ENCODE results near the gene RABL2A.
"Not testable (repeated sequence)": the region's sequence is repeated elsewhere in the genome, so short reads cannot be mapped to it uniquely, and the experiment has no call there.

Gene RABL2A

GRCh38 chr2:113626616-113627330 lies at the start of gene RABL2A:
Gene RABL2A, plus strand, starts transcription at chr2:113627266. Its CDS starts 1,341 bp downstream, at chr2:113628607.
- peak; percentile 87 for DNase-seq (ENCODE audit: low read depth)

- DNase-seq (ENCODE audit: low read depth), result not testable (repeated sequence)
These were observed 48.6 kb upstream of the RABL2A start for GRCh38 chr2:113578508-113578907.

- not testable (repeated sequence) for DNase-seq (ENCODE audit: low read depth)
These were observed 44.6 kb upstream of the RABL2A start for GRCh38 chr2:113582473-113582872.

- DNase-seq (ENCODE audit: low read depth), result peak; percentile 85
These were observed 43.4 kb upstream of the RABL2A start for GRCh38 chr2:113583521-113584225.

GRCh38 chr2:113584311-113585092 lies 42.6 kb upstream of the RABL2A start:
- not testable (repeated sequence) for DNase-seq (ENCODE audit: low read depth)

- peak; percentile 50 for DNase-seq (ENCODE audit: low read depth)
These were observed 39.9 kb upstream of the RABL2A start for GRCh38 chr2:113587201-113587600.

GRCh38 chr2:113589591-113589990 lies 37.5 kb upstream of the RABL2A start:
- not testable (repeated sequence) for DNase-seq (ENCODE audit: low read depth)

- not testable (repeated sequence) for DNase-seq (ENCODE audit: low read depth)
These were observed 35.1 kb upstream of the RABL2A start for GRCh38 chr2:113591926-113592325.

- not testable (repeated sequence) for DNase-seq (ENCODE audit: low read depth)
These were observed 33.8 kb upstream of the RABL2A start for GRCh38 chr2:113593280-113593679.

GRCh38 chr2:113595725-113596124 lies 31.3 kb upstream of the RABL2A start:
- DNase-seq (ENCODE audit: low read depth), result not testable (repeated sequence)

- DNase-seq (ENCODE audit: low read depth), result not testable (repeated sequence)
These were observed 29.9 kb upstream of the RABL2A start for GRCh38 chr2:113597164-113597563.

- not testable (repeated sequence) for DNase-seq (ENCODE audit: low read depth)
These were observed 29.5 kb upstream of the RABL2A start for GRCh38 chr2:113597572-113597971.

- not testable (repeated sequence) for DNase-seq (ENCODE audit: low read depth)
These were observed 28.9 kb upstream of the RABL2A start for GRCh38 chr2:113598180-113598579.

GRCh38 chr2:113598738-113599137 lies 28.3 kb upstream of the RABL2A start:
- DNase-seq (ENCODE audit: low read depth), result not testable (repeated sequence)

- DNase-seq (ENCODE audit: low read depth), result not testable (repeated sequence)
These were observed 27.9 kb upstream of the RABL2A start for GRCh38 chr2:113599208-113599607.

- DNase-seq (ENCODE audit: low read depth), result peak; percentile 71
These were observed 24.9 kb upstream of the RABL2A start for GRCh38 chr2:113602040-113602769.

- no peak for DNase-seq (ENCODE audit: low read depth)
These were observed 24.1 kb upstream of the RABL2A start for GRCh38 chr2:113602869-113603466.

GRCh38 chr2:113603467-113604084 lies 23.5 kb upstream of the RABL2A start:
- peak; percentile 88 for DNase-seq (ENCODE audit: low read depth)

GRCh38 chr2:113604085-113604477 lies 23.0 kb upstream of the RABL2A start:
- peak; percentile 91 for DNase-seq (ENCODE audit: low read depth)

- DNase-seq (ENCODE audit: low read depth), result not testable (repeated sequence)
These were observed 22.4 kb upstream of the RABL2A start for GRCh38 chr2:113604661-113605060.

GRCh38 chr2:113606036-113606435 lies 21.0 kb upstream of the RABL2A start:
- DNase-seq (ENCODE audit: low read depth), result not testable (repeated sequence)

Data from activated T-cell treated with anti-CD3 and anti-CD28 coated beads for 48 hours (primary cell).